ENCODE results near the gene MISP.
"Not testable (repeated sequence)": the region's sequence is repeated elsewhere in the genome, so short reads cannot be mapped to it uniquely, and the experiment has no call there.

Gene MISP, protein sequence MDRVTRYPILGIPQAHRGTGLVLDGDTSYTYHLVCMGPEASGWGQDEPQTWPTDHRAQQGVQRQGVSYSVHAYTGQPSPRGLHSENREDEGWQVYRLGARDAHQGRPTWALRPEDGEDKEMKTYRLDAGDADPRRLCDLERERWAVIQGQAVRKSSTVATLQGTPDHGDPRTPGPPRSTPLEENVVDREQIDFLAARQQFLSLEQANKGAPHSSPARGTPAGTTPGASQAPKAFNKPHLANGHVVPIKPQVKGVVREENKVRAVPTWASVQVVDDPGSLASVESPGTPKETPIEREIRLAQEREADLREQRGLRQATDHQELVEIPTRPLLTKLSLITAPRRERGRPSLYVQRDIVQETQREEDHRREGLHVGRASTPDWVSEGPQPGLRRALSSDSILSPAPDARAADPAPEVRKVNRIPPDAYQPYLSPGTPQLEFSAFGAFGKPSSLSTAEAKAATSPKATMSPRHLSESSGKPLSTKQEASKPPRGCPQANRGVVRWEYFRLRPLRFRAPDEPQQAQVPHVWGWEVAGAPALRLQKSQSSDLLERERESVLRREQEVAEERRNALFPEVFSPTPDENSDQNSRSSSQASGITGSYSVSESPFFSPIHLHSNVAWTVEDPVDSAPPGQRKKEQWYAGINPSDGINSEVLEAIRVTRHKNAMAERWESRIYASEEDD

DNA sequence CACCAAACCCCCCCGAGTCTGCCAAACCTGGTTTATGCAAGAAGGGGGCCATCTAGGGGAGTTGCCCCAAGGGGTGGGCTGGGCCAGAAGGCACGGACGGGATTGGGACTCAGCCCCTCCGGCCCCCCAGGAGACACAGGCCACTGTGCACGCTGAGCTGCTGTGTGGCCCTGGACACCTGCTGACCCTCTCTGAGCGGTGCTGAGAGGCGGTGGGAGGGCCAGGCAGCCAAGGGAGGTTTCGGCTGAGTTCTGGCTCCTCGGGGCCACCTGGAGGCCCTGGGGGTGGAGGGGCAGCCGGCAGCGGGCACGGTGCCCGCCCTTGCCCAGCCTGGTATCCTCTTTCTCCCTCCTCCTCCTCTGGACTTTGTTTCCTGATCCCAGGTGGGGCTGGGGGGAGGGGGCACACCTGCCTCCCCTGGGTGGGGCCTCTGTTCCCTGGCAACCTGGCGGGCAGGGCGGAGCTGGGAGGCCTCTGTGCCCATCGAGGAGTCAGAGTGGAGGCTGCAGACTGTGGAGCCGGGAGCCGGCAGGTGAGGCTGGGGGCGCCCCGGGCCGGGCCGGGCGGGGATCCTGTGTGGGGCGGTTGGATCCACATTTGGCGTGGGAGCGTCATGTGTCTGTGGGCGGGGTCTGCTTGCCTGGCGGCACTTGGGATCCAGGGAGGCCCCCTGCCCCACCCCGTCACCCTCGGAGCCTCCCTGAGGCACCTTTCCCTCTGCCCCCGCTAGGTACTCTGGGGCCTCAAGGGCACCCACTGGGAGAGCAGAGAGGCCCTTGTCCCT, at the start of gene MISP:
Gene MISP (plus strand): TSS at position 473 of the 784 bp plus-strand sequence. CDS start 5,835 bp downstream, outside the sequence.
- no peak for DNase-seq (ENCODE audit: low read depth in 2 of 2)

DNA sequence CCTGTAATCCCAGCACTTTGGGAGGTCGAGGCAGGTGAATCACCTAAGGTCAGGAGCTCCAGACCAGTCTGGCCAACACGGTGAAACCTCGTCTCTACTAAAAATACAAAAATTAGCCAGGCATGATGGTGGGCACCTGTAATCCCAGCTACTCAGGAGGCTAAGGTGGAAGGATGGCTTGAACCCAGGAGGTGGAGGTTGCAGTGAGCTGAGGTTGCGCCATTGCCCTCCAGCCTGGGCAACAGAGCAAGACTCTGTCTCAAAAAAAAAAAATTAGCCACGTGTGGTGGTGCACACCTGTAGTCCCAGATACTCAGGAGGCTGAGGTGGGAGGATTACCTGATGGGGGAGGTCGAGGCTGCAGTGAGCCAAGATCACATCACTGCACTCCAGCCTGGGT, 48.1 kb upstream of the MISP start:
- DNase-seq (ENCODE audit: low read depth in 2 of 2), result not testable (repeated sequence)

DNA sequence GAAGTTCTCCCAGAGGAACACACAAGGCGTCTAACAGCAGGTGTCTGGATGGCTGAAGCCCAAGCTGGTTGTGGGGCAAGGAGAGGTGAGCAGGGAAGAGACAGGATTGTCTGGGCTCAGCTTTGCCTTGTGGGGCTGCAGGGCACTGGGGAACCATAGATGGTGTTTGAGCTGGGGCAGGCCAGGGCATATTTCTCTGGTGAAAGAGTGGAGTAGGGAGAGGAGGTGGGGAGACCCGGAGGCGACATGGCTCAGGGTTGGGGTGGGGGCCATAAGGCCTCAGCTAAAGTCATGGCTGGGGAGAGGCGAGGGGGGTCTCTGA, 47.6 kb upstream of the MISP start:
- DNase-seq (ENCODE audit: low read depth in 2 of 2), result no peak

GRCh38 chr19:703651-704446, 47.1 kb upstream of the MISP start:
- peak; percentile 29 to 48 for DNase-seq (ENCODE audit: low read depth in 2 of 2)

DNA sequence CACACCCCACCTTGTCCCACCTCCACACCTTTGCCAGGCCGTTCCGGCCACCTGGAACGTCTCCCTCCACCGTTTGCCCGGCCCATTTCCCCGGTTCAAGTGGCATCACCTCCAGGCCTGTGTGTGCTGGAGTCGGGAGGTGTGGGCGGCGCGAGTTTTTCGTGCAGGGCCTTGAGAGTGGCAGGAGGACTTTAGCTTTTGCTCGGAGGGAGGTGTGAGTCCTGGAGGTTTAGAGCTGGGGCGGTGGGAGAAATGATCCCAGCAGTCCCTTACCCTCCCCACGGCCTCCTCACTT, 46.5 kb upstream of the MISP start:
- DNase-seq (ENCODE audit: low read depth in 2 of 2), result no peak

GRCh38 chr19:708154-709143, 42.5 kb upstream of the MISP start, which contains the start of gene PALM:
Gene PALM, plus strand, starts transcription at chr19:708935. Its CDS starts 212 bp downstream, at chr19:709147.
- DNase-seq (ENCODE audit: low read depth in 2 of 2), result no peak

DNA sequence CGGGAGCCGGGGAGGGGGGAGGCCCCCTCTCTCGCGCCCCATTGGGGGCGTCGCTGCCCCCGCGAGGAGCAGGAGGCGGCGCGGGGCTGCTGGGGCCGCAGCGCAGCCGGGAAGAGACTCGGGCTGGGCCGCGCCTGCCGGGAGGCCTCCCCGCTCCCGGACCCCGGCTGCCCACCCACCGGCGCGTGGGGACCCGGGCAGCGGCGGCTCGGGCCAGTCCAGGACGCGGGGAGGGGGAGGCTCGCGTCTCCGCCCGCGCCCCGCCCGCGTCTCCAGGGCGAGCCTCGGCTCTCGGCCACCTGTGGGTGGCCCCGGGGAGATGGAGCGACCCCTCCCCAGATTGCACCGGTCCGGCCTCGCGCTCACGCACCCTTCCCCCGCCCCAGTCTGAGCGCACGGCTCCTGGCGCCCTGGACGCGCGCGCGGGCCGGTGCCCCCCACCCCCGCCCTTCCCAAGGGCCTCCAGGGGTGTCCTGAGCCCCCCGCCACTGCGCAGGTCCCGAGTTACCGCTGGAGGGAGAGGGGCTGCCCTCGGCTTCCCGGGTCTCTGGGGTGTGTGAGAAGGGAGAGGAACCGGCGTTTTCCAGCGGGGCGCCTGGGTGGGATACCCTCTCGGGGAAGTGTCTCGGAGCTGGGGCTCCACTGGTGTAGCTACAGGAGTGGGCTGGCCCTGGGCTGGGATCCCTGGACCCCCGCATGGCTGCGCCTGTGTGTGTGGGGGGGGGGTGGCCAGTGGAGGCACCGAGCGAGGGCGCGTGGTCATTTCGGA, 41.5 kb upstream of the MISP start:
- DNase-seq (ENCODE audit: low read depth in 2 of 2), result no peak

GRCh38 chr19:709965-710571, 40.8 kb upstream of the MISP start:
- DNase-seq (ENCODE audit: low read depth in 2 of 2), result no peak

DNA sequence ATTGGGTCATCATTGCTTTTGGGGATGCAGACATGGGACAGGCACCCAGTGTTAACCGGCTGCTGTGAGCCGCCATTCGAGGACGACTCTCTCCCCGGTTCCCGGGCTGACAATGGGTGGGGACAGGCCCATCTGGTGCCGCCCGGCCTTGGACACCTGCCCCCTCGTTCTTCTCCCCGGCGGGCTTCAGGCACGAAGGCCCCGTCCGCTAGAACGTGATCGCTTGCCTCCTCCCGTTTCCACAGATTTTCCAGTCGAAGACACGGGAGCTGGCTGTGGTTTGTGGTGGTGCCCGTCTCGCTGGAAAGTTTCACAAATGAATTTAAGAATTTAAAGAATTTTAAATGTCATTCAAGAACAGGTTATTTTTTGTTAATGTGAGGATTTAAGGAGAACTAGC, 40.1 kb upstream of the MISP start:
- DNase-seq (ENCODE audit: low read depth in 2 of 2), result no peak

GRCh38 chr19:711254-711653, 39.7 kb upstream of the MISP start:
- DNase-seq (ENCODE audit: low read depth in 2 of 2), result no peak

DNA sequence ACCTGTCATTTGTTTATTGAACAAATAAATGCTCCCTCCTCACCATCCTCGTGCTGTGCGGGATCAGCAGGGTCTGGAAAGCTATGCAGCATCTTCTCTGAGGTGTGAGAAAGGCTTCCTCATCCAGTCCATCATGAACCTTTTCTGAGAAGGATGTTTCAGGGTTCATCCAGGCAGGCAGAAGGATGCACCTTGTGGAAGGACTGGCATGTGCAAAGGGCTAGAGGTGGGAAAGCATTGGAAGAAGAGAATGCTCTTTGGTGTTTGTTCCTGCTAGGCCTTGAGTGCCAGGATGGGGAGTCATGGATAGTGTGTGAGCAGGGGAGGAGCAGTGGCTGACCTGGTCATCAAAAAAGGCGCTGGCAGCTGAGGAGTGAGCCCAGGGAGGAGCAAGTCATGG, 35.6 kb upstream of the MISP start:
- no peak for DNase-seq (ENCODE audit: low read depth in 2 of 2)

GRCh38 chr19:718251-718951, 32.5 kb upstream of the MISP start:
- DNase-seq (ENCODE audit: low read depth in 2 of 2), result no peak

DNA sequence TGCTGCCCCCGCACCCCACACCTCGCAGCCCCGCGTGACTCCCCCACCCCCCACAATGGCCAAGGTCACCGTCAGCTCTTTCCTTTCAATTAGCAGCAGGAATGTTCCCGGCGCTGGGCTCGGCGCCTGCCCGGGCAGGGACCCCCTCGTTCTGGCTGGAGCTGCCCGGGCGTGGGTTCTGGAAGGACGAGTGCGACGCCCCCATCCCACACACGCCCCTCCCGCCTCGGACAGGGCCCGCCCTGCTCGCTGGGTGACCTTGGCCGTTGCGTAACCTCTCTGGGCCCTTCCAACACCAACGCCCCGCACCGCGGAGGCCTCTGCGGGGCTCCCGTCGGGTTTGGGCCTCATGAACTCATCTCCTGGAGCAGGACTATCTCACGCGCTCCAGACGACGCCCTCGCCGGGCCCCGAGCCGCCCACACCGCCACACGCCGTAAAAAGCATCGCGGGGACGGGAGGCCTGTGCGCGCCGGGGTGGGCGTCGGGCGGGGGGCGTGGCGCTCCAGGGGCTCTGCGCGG, 31.9 kb upstream of the MISP start:
- no peak for DNase-seq (ENCODE audit: low read depth in 2 of 2)

- no peak for DNase-seq (ENCODE audit: low read depth in 2 of 2)
Measured at GRCh38 chr19:719636-720344, 31.1 kb upstream of the MISP start.

GRCh38 chr19:720345-721160, 30.4 kb upstream of the MISP start:
- DNase-seq (ENCODE audit: low read depth in 2 of 2), result no peak

GRCh38 chr19:722553-723101, 28.3 kb upstream of the MISP start:
- no peak for DNase-seq (ENCODE audit: low read depth in 2 of 2)

- no peak for DNase-seq (ENCODE audit: low read depth in 2 of 2)
Measured at GRCh38 chr19:723247-723646, 27.7 kb upstream of the MISP start.
